ENCODE data around the gene SETD6. TPM values are rescaled to one million over a fixed set of nuclear protein-coding genes. Genes with fewer than 3 reads are reported as not detected.

Gene SETD6
- total and polyA plus RNA-seq, 2 experiments from 2014 or later: 23.8 to 47.6 TPM

DNA sequence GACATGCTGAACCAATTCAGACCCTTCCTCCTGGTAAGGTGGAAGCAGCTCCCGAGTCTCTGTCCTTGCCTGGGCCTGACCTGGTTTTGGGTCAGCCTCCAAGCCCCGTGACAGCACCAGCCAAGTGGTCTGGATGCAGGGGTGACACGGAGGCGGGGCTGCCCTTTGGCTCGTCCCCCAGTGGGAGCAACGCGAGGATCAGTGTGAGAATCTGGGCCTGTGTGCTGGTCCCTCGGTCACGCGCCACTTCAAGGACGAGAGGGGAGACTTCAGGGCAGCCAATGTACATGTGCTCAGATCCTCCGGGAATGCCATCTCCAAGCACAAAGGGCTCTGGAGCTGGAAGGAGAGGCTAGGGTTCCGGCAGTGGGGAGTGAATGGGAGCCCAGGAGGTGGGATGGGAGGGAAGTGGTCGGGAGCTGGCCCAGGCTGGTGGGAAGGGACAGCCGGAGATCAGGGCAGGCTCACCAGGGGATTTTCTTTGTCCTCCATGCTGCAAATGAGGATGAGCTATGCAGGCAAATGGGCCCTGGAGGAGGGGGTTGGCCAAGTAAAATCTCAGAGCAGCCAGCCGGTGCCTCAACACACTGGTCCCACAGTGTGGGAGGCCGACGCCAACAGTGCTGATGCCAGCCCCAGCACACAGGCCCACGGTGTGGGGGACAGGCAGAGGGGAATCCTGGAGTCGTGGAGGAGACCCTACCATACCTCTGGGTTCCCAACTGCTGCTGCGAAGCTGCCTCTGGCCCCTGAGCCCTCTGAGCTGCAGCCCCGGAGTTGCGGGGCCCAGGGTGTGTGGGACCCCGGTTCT is 19.6 kb upstream of the SETD6 start:
- Histone ChIP-seq H3K27ac (no peak overlapping the region), H3K4me1 (ENCODE audit: low read depth) (peaks cover 3% of the 10 kb centered on the region), H3K36me3 (no peaks in the 10 kb centered on the region), H3K9me3 (ENCODE audit: low read depth) (no peaks in the 10 kb centered on the region), H3K27me3 (no peaks in the 10 kb centered on the region), H3K4me3 (no peak overlapping the region)
- TF ChIP-seq, protein P1, sequence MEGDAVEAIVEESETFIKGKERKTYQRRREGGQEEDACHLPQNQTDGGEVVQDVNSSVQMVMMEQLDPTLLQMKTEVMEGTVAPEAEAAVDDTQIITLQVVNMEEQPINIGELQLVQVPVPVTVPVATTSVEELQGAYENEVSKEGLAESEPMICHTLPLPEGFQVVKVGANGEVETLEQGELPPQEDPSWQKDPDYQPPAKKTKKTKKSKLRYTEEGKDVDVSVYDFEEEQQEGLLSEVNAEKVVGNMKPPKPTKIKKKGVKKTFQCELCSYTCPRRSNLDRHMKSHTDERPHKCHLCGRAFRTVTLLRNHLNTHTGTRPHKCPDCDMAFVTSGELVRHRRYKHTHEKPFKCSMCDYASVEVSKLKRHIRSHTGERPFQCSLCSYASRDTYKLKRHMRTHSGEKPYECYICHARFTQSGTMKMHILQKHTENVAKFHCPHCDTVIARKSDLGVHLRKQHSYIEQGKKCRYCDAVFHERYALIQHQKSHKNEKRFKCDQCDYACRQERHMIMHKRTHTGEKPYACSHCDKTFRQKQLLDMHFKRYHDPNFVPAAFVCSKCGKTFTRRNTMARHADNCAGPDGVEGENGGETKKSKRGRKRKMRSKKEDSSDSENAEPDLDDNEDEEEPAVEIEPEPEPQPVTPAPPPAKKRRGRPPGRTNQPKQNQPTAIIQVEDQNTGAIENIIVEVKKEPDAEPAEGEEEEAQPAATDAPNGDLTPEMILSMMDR (IDR thresholded peaks at IDR 0.05; ENCODE audit: low read depth, low read length): no peak
- DNase-seq (ENCODE audit: low read depth in 1 of 2, low spot score in 1 of 2): no peak

DNA sequence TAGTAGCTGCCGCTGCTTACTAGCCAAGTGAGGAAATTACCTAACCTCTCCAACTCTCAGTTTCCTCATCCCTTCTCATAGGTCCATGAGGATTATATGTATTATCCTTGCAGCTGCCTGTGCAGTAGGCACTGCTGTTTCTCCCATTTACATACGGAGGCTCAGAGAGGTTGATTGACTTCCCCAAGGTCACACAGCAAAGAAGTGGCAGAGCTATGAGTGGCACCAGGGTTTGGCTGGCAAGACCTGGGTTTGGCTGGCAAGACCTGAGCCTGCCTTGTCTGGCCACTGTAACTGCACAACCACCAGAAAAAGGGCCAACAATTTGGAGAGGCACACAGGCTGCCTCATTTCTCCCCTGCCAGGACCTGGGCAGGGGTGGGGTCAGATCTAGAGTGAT is 17.8 kb upstream of the SETD6 start:
- no peak overlapping the region for H3K4me3 ChIP-seq
- DNase-seq (ENCODE audit: low read depth in 1 of 2, low spot score in 1 of 2): no peak
- no peaks in the 10 kb centered on the region for H3K36me3 ChIP-seq
- no peaks in the 10 kb centered on the region for H3K9me3 ChIP-seq (ENCODE audit: low read depth)
- H3K27me3 ChIP-seq: no peaks in the 10 kb centered on the region
- H3K4me1 ChIP-seq (ENCODE audit: low read depth): peaks cover 3% of the 10 kb centered on the region
- H3K27ac ChIP-seq: no peak overlapping the region
- TF ChIP-seq, protein P1 (IDR thresholded peaks at IDR 0.05; ENCODE audit: low read depth, low read length): no peak

DNA sequence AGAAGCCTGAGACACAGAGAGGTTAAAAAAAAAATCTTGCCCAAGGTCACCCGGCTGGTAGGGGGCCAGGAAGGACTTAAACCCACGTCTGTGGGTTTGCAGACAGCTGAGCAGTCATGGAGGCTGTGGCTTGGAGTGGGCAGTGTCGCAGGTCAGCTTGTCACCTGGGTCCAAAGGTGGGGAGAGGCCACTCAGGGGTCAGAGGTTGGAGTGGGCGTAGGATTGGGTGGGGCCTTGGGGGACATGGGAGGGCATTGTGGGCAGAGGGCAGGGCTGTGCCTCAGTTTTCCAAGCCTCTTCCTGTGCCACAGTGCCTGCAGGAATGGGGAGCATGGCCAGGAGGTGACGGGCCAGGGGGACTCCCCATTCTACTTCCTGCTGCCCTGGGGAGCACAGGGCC is 17.4 kb upstream of the SETD6 start:
- H3K27ac ChIP-seq: no peak overlapping the region

DNA sequence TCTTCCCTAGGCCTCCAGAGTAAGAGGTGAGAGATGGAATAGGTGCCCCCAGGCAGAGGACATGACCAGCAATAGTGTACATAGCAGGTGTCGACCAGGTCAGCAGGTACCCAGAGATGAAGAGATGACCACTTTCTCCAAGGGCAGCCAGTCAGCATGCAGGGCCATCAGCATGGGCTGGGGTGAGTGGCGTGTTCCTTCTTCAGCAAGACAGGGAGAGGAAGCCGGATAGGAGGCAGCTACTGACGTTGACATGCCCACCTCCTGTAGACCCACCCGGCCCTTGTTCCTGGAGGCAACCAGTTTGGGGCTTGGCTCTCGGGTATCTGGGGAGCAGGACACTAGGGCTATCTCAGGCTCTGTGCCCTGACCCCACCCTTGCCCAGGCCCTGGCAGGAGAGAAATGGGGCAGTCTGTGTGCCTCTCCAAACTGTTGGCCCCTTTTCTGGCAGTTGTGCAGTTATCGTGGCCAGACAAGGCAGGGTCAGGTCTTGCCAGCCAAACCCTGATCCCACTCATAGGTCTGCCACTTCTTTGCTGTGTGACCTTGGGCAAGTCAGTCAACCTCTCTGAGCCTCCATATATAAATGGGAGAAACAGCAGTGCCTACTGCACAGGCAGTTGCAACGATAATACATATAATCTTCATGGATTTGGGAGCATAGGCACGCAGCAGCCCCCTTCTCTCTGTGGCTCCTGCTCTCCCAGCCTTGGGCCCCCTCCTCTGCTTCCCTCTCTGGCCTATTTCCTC is 16.8 kb upstream of the SETD6 start:
- Histone ChIP-seq H3K27ac (no peak overlapping the region), H3K9me3 (ENCODE audit: low read depth) (no peaks in the 10 kb centered on the region), H3K36me3 (no peaks in the 10 kb centered on the region), H3K4me3 (no peak overlapping the region), H3K27me3 (no peaks in the 10 kb centered on the region), H3K4me1 (ENCODE audit: low read depth) (peaks cover 3% of the 10 kb centered on the region)
- DNase-seq (ENCODE audit: low read depth in 1 of 2, low spot score in 1 of 2): no peak
- TF ChIP-seq, protein P1 (IDR thresholded peaks at IDR 0.05; ENCODE audit: low read depth, low read length): no peak

More for the DNA sequence above, 17.4 kb upstream of the SETD6 start:
- H3K9me3 ChIP-seq (ENCODE audit: low read depth): no peaks in the 10 kb centered on the region
- H3K4me3 ChIP-seq: no peak overlapping the region
- TF ChIP-seq, protein P1 (IDR thresholded peaks at IDR 0.05; ENCODE audit: low read depth, low read length): no peak
- H3K36me3 ChIP-seq: no peaks in the 10 kb centered on the region
- DNase-seq (ENCODE audit: low read depth in 1 of 2, low spot score in 1 of 2): no peak
- H3K27me3 ChIP-seq: no peaks in the 10 kb centered on the region
- peaks cover 3% of the 10 kb centered on the region for H3K4me1 ChIP-seq (ENCODE audit: low read depth)

DNA sequence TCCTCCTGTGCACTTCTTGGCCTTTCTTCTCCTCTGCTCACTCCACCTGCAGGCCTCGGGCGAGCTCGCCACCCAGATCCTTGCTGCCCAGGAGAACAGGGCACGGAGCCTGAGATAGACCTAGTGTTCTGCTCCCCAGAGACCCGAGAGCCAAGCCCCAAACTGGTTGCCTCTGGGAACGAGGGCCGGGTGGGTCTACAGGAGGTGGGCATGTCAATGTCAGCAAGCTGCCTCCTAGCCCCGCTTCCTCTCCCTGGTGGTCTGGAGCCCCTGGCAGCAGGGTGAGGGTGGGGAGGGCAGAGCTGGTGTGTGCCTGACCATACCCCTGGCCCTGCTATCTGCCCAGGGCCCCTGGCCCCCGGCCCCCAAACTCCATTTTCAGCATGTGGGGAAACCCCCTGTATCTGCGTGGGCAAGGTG is 16.2 kb upstream of the SETD6 start:
- H3K36me3 ChIP-seq: no peaks in the 10 kb centered on the region
- H3K9me3 ChIP-seq (ENCODE audit: low read depth): no peaks in the 10 kb centered on the region
- DNase-seq (ENCODE audit: low read depth in 1 of 2, low spot score in 1 of 2): no peak
- no peaks in the 10 kb centered on the region for H3K27me3 ChIP-seq
- peaks cover 3% of the 10 kb centered on the region for H3K4me1 ChIP-seq (ENCODE audit: low read depth)
- H3K27ac ChIP-seq: no peak overlapping the region
- no peak overlapping the region for H3K4me3 ChIP-seq
- TF ChIP-seq, protein P1 (IDR thresholded peaks at IDR 0.05; ENCODE audit: low read depth, low read length): no peak
